8988T (cell line): ENCODE results near the gene ZCCHC9.

Experiments
- DNase-seq: peaks from one replicate; pipeline ENCODE4 v3.0.0; 2011

Gene ZCCHC9

DNA sequence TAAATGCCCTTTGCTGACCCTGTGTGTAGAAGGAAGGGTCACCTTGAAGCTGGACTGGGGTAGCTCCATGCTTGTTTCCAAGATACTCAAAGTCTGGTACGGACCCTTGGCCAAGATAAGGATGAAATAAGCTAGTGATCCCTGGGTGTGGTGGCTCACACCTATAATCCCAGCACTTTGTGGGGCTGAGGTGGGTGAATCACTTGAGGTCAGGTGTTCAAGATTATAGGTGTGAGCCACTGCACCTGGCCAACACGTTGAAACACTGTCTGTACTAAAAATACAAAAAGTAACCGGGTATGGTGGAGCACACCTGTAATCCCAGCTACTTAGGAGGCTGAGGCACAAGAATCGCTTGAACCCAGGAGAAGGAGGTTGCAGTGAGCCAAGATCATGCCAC, 59.3 kb downstream of the ZCCHC9 start:
- no peak for DNase-seq

DNA sequence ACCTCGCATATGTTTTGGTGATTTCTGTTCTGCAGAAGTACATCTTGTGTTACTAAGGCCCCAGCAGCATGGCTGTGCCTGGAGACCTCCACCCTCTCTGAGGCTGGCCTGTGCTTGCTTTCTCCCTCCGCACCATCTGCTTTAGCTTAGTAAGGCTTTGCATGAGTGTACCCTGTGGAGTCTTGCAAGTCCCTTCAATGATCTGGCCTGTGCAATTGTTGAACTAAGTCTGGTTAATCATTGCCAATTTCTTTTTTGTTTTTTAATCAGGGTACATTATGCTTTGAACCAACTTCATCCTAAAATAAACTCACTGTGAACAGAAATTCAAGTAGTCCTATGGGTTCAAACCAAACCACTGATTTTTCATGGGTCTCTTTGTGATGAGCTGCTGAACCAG, 60.2 kb downstream of the ZCCHC9 start:
- no peak for DNase-seq
